Neuronal stem cell (in vitro differentiated cells): ENCODE data around the gene NLGN1.

Source experiments
- DNase-seq: peaks from one replicate; pipeline ENCODE4 v3.0.0-alpha.2; 2013; ENCODE audit warnings: low spot score
- H2AFZ ChIP-seq: one replicate; pipeline ENCODE4 v1.6.1; 2013; ENCODE audit warnings: mild to moderate bottlenecking, low read length, inconsistent platforms
- H2AK5ac ChIP-seq: 2 replicates; pipeline ENCODE4 v1.6.1; 2013; ENCODE audit warnings: low read depth, mild to moderate bottlenecking, inconsistent platforms, low read length, moderate library complexity, mixed read lengths
- H2BK120ac ChIP-seq: 2 replicates; pipeline ENCODE4 v1.6.1; 2013; ENCODE audit warnings: low read depth, mild to moderate bottlenecking, inconsistent platforms, low read length, moderate library complexity, mixed read lengths
- H2BK12ac ChIP-seq: one replicate; pipeline ENCODE4 v1.6.1; 2013; ENCODE audit warnings: low read length, inconsistent platforms
- H2BK15ac ChIP-seq: 2 replicates; pipeline ENCODE4 v1.6.1; 2013; ENCODE audit warnings: mild to moderate bottlenecking, low read length, inconsistent platforms, mixed read lengths
- H2BK5ac ChIP-seq: one replicate; pipeline ENCODE4 v1.6.1; 2013; ENCODE audit warnings: inconsistent platforms, mild to moderate bottlenecking, low read length, moderate library complexity
- H3K14ac ChIP-seq: one replicate; pipeline ENCODE4 v1.6.1; 2013; ENCODE audit warnings: low read length, inconsistent platforms
- H3K18ac ChIP-seq: 2 replicates; pipeline ENCODE4 v1.6.1; 2013; ENCODE audit warnings: low read length, inconsistent platforms
- H3K23ac ChIP-seq: 2 replicates; pipeline ENCODE4 v1.6.1; 2013; ENCODE audit warnings: low read depth, mild to moderate bottlenecking, mixed read lengths, low read length, inconsistent platforms; ENCODE audit not compliant: poor library complexity
- H3K27ac ChIP-seq: replicated peaks from 3 replicates; pipeline ENCODE4 v1.5.1; 2013; ENCODE audit warnings: low read length, inconsistent platforms
- H3K27me3 ChIP-seq, 3 experiments: 2 replicates each; pipeline ENCODE4 v1.6.1; 2013; ENCODE audit warnings: low read length in 3 of 3, mild to moderate bottlenecking in 2 of 3, inconsistent platforms in 1 of 3, low read depth in 1 of 3, mixed read lengths in 1 of 3, moderate library complexity in 1 of 3; ENCODE audit not compliant: control insufficient read depth in 3 of 3, insufficient read depth in 3 of 3
- H3K36me3 ChIP-seq, 2 donors: replicated peaks in 1 of 2; 2 replicates each; pipeline ENCODE4 v1.6.1; 2013; ENCODE audit warnings: low read length in 2 of 2; ENCODE audit not compliant: control insufficient read depth in 2 of 2, insufficient read depth in 2 of 2
- H3K4ac ChIP-seq: 2 replicates; pipeline ENCODE4 v1.6.1; 2013; ENCODE audit warnings: inconsistent platforms, mild to moderate bottlenecking, low read length, moderate library complexity
- H3K4me1 ChIP-seq, 2 donors: 1 replicate in 1 of 2; 2 replicates in 1 of 2; pipeline ENCODE4 v1.6.1; 2013; ENCODE audit warnings: low read length in 2 of 2, low read depth in 1 of 2; ENCODE audit not compliant: control insufficient read depth in 2 of 2, insufficient read depth in 1 of 2
- H3K4me2 ChIP-seq: one replicate; pipeline ENCODE4 v1.6.1; 2013; ENCODE audit warnings: mild to moderate bottlenecking, low read length, inconsistent platforms; ENCODE audit not compliant: insufficient read depth, poor library complexity, severe bottlenecking
- H3K4me3 ChIP-seq, 2 donors: 2 replicates each; pipeline ENCODE4 v1.5.1; 2013; ENCODE audit warnings: low read length in 2 of 2, mild to moderate bottlenecking in 2 of 2, inconsistent platforms in 1 of 2, moderate library complexity in 1 of 2
- H3K79me1 ChIP-seq: one replicate; pipeline ENCODE4 v1.6.1; 2013; ENCODE audit warnings: low read depth, mild to moderate bottlenecking, inconsistent platforms, low read length, moderate library complexity
- H3K9ac ChIP-seq: one replicate; pipeline ENCODE4 v1.6.1; 2013; ENCODE audit warnings: mild to moderate bottlenecking, low read depth, low read length, inconsistent platforms; ENCODE audit not compliant: poor library complexity
- H3K9me3 ChIP-seq, 2 donors: replicated peaks in 1 of 2; 2 replicates each; pipeline versions ENCODE3 to v1.6.1; 2013; ENCODE audit warnings: low read length in 2 of 2, mild to moderate bottlenecking in 2 of 2, inconsistent platforms in 1 of 2, low read depth in 1 of 2, mixed read lengths in 1 of 2, moderate library complexity in 1 of 2; ENCODE audit not compliant: control insufficient read depth in 2 of 2, insufficient read depth in 1 of 2
- H4K8ac ChIP-seq: one replicate; pipeline ENCODE4 v1.6.1; 2013; ENCODE audit warnings: low read depth, mild to moderate bottlenecking, inconsistent platforms, low read length, moderate library complexity
- H4K91ac ChIP-seq: one replicate; pipeline ENCODE4 v1.6.1; 2013; ENCODE audit warnings: low read length, low read depth, mild to moderate bottlenecking, inconsistent platforms; ENCODE audit not compliant: poor library complexity
- WGBS, 2 donors: extraction: QIAGEN DNeasy Blood & Tissue Kit; methylation state at CpG; one replicate each; pipeline ENCODE4 v1.1.7; 2013; ENCODE audit warnings: missing lambda C conversion rate in 2 of 2, mixed read lengths in 1 of 2; ENCODE audit not compliant: insufficient read length in 2 of 2, insufficient replicate concordance in 1 of 2; ENCODE audit errors: extremely low coverage in 2 of 2; 5-methylcytosine and 5-hydroxymethylcytosine counted together

The NLGN1 gene

GRCh38 chr3:173395412-173396181, 1.9 kb upstream of the NLGN1 start:
- H3K18ac ChIP-seq, result peak overlapping the region; percentile 98

GRCh38 chr3:173396191-173397041, 1.1 kb upstream of the NLGN1 start:
- no peak overlapping the region for H2BK5ac ChIP-seq
- no peaks in the 10 kb centered on the region for H3K4me1 ChIP-seq
- peak overlapping the region; percentile 84 for H3K4me2 ChIP-seq
- no peak overlapping the region for H2BK12ac ChIP-seq
- DNase-seq, result peak; percentile 27
- no peak overlapping the region for H3K18ac ChIP-seq
- WGBS, 2 donors, result no CpG with 5 or more reads among the region's 29 CpGs
- H3K4me3 ChIP-seq, result peak overlapping the region; percentile 68 to 91
- H3K4ac ChIP-seq, result no peak overlapping the region
- no peak overlapping the region for H3K14ac ChIP-seq
- peak overlapping the region; percentile 82 for H2BK15ac ChIP-seq
- H2AK5ac ChIP-seq, result no peak overlapping the region
- H3K23ac ChIP-seq, result no peak overlapping the region
- H4K91ac ChIP-seq, result no peak overlapping the region
- no peak overlapping the region for H2BK120ac ChIP-seq
- H3K27ac ChIP-seq, result no peak overlapping the region
- H2AFZ ChIP-seq, result peak overlapping the region; percentile 97
- no peaks in the 10 kb centered on the region for H3K36me3 ChIP-seq
- H4K8ac ChIP-seq, result no peak overlapping the region
- no peaks in the 10 kb centered on the region for H3K27me3 ChIP-seq
- no peaks in the 10 kb centered on the region for H3K79me1 ChIP-seq
- H3K9me3 ChIP-seq, result no peaks in the 10 kb centered on the region
- H3K9ac ChIP-seq, result no peak overlapping the region

More at GRCh38 chr3:173395412-173396181, 1.9 kb upstream of the NLGN1 start:
- peak overlapping the region; percentile 84 for H3K4me2 ChIP-seq
- no peaks in the 10 kb centered on the region for H3K9me3 ChIP-seq
- peak overlapping the region; percentile 42 for H2BK5ac ChIP-seq
- H3K27ac ChIP-seq, result peak overlapping the region; percentile 89
- no peaks in the 10 kb centered on the region for H3K4me1 ChIP-seq
- no peaks in the 10 kb centered on the region for H3K36me3 ChIP-seq
- peak overlapping the region; percentile 82 for H2BK15ac ChIP-seq
- no peak overlapping the region for H4K91ac ChIP-seq
- no peaks in the 10 kb centered on the region for H3K79me1 ChIP-seq
- H2AFZ ChIP-seq, result peak overlapping the region; percentile 97
- H2BK120ac ChIP-seq, result peak overlapping the region; percentile 42
- H4K8ac ChIP-seq, result no peak overlapping the region
- no CpG with 5 or more reads among the region's 71 CpGs for WGBS, 2 donors
- no peak overlapping the region for H3K14ac ChIP-seq
- H3K27me3 ChIP-seq, result no peaks in the 10 kb centered on the region
- peak overlapping the region; percentile 68 to 91 for H3K4me3 ChIP-seq
- H2AK5ac ChIP-seq, result peak overlapping the region; percentile 71
- no peak overlapping the region for H3K4ac ChIP-seq
- H3K9ac ChIP-seq, result peak overlapping the region; percentile 96
- peak overlapping the region; percentile 94 for H2BK12ac ChIP-seq
- peak; percentile 85 for DNase-seq
- H3K23ac ChIP-seq, result peak overlapping the region; percentile 80

- no peaks in the 10 kb centered on the region for H3K9me3 ChIP-seq
- H3K27me3 ChIP-seq, result no peaks in the 10 kb centered on the region
- no peak overlapping the region for H3K14ac ChIP-seq
- no peak overlapping the region for H2AK5ac ChIP-seq
- H2AFZ ChIP-seq, result peak overlapping the region; percentile 97
- H3K23ac ChIP-seq, result no peak overlapping the region
- no peak overlapping the region for H3K4ac ChIP-seq
- WGBS, 2 donors, result no CpG with 5 or more reads among the region's 15 CpGs
- peak overlapping the region; percentile 68 to 92 for H3K4me3 ChIP-seq
- no peak overlapping the region for H4K8ac ChIP-seq
- H3K18ac ChIP-seq, result peak overlapping the region; percentile 71
- no peak overlapping the region for H2BK15ac ChIP-seq
- H2BK5ac ChIP-seq, result peak overlapping the region; percentile 62
- DNase-seq, result no peak
- H3K36me3 ChIP-seq, result no peaks in the 10 kb centered on the region
- H3K9ac ChIP-seq, result no peak overlapping the region
- H3K27ac ChIP-seq, result peak overlapping the region; percentile 92
- H2BK120ac ChIP-seq, result no peak overlapping the region
- H2BK12ac ChIP-seq, result no peak overlapping the region
- no peaks in the 10 kb centered on the region for H3K79me1 ChIP-seq
- H3K4me2 ChIP-seq, result peak overlapping the region; percentile 21
- no peak overlapping the region for H4K91ac ChIP-seq
- no peaks in the 10 kb centered on the region for H3K4me1 ChIP-seq
Measured at GRCh38 chr3:173398111-173398479, 551 bp downstream of the NLGN1 start.

DNA sequence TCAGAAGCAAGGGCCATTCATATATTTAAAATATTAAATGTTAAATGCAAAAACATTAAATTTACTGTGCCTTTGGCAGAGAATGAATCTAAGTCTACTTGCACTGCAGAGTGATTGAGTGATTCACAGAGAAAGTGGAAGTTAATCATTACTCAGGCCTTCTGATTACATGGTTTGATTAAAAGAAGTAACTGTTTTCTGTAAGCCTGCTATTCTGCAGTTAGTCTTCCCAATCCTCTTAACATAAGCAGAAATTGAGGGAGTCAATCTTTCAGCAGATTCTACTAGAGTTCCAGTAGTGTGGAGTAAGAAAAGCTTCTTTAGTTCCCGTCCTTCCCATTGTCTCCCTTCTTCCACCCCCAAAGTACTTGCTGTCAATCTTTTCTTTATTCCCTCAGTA, 1.5 kb downstream of the NLGN1 start:
- H3K79me1 ChIP-seq, result no peaks in the 10 kb centered on the region
- H3K14ac ChIP-seq, result no peak overlapping the region
- H2BK15ac ChIP-seq, result no peak overlapping the region
- peak overlapping the region; percentile 18 for H2AFZ ChIP-seq
- H3K23ac ChIP-seq, result no peak overlapping the region
- H3K27ac ChIP-seq, result no peak overlapping the region
- no peaks in the 10 kb centered on the region for H3K9me3 ChIP-seq
- no peak overlapping the region for H3K18ac ChIP-seq
- H3K4me2 ChIP-seq, result peak overlapping the region; percentile 22
- DNase-seq, result no peak
- no peak overlapping the region for H3K9ac ChIP-seq
- no peaks in the 10 kb centered on the region for H3K36me3 ChIP-seq
- H2BK120ac ChIP-seq, result no peak overlapping the region
- no peak overlapping the region for H2BK5ac ChIP-seq
- no peak overlapping the region for H4K8ac ChIP-seq
- no peak overlapping the region for H4K91ac ChIP-seq
- H3K27me3 ChIP-seq, result no peaks in the 10 kb centered on the region
- H2BK12ac ChIP-seq, result no peak overlapping the region
- no peak overlapping the region for H3K4ac ChIP-seq
- no peaks in the 10 kb centered on the region for H3K4me1 ChIP-seq
- no CpG with 5 or more reads among the region's 1 CpG for WGBS, 2 donors
- no peak overlapping the region for H2AK5ac ChIP-seq
- peak overlapping the region in 1 of 2 donors; percentile 68 for H3K4me3 ChIP-seq
